ENCODE results near the gene PPFIA3. TPM values are rescaled to one million over a fixed set of nuclear protein-coding genes. Genes with fewer than 3 reads are reported as not detected.

Gene PPFIA3
- total RNA-seq, 2 donors from 2014 or later, result 27.5 to 36.3 TPM

DNA sequence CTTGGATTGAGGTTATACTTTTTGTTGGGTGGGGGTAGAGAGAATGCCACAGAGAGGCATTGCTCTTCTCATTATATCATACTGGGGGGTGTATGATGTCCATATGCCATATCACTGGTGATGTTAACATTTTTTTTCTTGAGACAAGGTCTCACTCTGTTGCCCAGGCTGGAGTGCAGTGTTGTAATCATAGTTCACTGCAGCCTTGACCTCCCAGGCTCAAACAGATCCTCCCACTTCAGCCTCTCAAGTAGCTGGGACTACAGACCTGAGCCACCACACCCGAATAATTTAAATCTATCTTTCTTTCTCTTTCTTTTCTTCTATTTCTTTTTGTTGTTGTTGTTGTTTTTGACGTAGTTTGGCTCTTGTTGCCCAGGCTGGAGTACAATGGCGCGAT is 39.0 kb upstream of the PPFIA3 start:
- Histone ChIP-seq H3K9ac (ENCODE audit: low read depth in 2 of 2, low read length in 2 of 2) (no peak overlapping the region), H3K27me3 (no peaks in the 10 kb centered on the region), H3K4me3 (no peak overlapping the region), H3K9me3 (no peaks in the 10 kb centered on the region), H3K4me1 (no peaks in the 10 kb centered on the region), H3K27ac (no peak overlapping the region), H3K36me3 (no peaks in the 10 kb centered on the region)
- TF ChIP-seq, protein P1, sequence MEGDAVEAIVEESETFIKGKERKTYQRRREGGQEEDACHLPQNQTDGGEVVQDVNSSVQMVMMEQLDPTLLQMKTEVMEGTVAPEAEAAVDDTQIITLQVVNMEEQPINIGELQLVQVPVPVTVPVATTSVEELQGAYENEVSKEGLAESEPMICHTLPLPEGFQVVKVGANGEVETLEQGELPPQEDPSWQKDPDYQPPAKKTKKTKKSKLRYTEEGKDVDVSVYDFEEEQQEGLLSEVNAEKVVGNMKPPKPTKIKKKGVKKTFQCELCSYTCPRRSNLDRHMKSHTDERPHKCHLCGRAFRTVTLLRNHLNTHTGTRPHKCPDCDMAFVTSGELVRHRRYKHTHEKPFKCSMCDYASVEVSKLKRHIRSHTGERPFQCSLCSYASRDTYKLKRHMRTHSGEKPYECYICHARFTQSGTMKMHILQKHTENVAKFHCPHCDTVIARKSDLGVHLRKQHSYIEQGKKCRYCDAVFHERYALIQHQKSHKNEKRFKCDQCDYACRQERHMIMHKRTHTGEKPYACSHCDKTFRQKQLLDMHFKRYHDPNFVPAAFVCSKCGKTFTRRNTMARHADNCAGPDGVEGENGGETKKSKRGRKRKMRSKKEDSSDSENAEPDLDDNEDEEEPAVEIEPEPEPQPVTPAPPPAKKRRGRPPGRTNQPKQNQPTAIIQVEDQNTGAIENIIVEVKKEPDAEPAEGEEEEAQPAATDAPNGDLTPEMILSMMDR (IDR thresholded peaks at IDR 0.05), result no peak
- no peak for DNase-seq
- intact Hi-C loops (cut with DNase I), result no loop called here

DNA sequence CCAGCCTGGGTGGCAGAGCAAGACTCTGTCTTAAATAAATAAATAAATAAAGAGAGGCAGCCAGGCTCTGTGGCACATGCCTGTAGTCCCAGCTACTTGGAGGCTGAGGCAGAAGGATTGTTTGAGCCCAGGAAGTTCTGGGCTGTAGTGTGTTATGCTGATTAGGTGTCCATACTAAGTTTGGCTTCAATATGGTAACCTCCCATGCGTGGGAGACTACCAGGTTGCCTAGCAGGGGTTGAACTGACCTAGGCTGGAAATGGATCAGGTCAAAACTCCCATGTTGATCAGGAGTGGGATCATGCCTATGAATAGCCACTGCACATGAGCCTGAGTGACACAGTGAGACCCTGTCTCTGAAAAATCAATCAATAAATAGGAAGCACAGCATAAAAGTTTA is 38.1 kb upstream of the PPFIA3 start:
- Histone ChIP-seq H3K36me3 (no peaks in the 10 kb centered on the region), H3K4me1 (peaks cover under 1% of the 10 kb centered on the region), H3K4me3 (no peak overlapping the region), H3K9ac (ENCODE audit: low read depth in 2 of 2, low read length in 2 of 2) (no peak overlapping the region), H3K27me3 (no peaks in the 10 kb centered on the region), H3K9me3 (no peaks in the 10 kb centered on the region), H3K27ac (no peak overlapping the region)
- TF ChIP-seq, protein P1 (IDR thresholded peaks at IDR 0.05), result no peak
- no peak for DNase-seq
- intact Hi-C loops (cut with DNase I), result no loop called here

DNA sequence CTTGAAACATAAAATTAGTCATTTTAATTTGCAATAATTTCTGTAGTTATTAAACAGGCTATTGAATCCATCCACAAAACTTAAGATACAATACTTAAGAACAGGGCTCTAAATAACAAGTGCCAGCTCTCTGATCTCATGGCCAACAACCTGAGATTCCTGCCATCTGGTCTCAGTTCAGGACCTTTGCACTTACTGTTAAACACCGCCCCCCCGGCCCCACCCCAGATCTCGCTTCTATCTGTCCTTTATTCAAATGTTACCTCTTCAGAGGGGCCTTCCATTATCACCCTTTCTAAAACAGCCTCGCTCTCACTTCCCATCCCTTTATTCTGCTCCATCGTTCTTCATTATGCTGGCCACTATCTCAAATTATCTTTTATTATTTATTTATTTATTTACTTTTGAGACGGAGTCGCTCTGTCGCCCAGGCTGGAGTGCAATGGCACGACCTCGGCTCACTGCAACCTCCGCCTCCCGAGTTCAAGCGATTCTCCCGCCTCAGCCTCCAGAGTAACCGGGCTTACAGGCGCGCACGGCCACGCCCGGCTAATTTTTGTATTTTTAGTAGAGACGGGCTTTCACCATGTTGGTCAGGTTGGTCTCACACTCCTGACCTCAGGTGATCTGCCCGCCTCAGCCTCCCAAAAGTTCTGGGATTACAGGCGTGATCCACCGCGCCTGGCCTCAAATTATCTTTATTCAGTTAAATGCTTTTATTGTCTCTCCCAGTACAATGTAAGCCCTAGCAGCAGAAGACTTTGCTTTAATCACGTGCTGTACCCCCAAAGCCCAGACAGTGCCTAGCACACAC is 34.9 kb upstream of the PPFIA3 start:
- DNase-seq, result peak; percentile 40
- H3K27ac ChIP-seq, result peak overlapping the region; percentile 90
- H3K36me3 ChIP-seq, result peaks cover 6% of the 10 kb centered on the region
- TF ChIP-seq, protein P1 (IDR thresholded peaks at IDR 0.05), result no peak
- no peaks in the 10 kb centered on the region for H3K9me3 ChIP-seq
- peak overlapping the region; percentile 95 for H3K4me3 ChIP-seq
- intact Hi-C loops (cut with DNase I), result no loop called here
- no peaks in the 10 kb centered on the region for H3K27me3 ChIP-seq
- H3K4me1 ChIP-seq, result peaks cover 8% of the 10 kb centered on the region
- H3K9ac ChIP-seq (ENCODE audit: low read depth in 2 of 2, low read length in 2 of 2), result peak overlapping the region; percentile 13 to 99

DNA sequence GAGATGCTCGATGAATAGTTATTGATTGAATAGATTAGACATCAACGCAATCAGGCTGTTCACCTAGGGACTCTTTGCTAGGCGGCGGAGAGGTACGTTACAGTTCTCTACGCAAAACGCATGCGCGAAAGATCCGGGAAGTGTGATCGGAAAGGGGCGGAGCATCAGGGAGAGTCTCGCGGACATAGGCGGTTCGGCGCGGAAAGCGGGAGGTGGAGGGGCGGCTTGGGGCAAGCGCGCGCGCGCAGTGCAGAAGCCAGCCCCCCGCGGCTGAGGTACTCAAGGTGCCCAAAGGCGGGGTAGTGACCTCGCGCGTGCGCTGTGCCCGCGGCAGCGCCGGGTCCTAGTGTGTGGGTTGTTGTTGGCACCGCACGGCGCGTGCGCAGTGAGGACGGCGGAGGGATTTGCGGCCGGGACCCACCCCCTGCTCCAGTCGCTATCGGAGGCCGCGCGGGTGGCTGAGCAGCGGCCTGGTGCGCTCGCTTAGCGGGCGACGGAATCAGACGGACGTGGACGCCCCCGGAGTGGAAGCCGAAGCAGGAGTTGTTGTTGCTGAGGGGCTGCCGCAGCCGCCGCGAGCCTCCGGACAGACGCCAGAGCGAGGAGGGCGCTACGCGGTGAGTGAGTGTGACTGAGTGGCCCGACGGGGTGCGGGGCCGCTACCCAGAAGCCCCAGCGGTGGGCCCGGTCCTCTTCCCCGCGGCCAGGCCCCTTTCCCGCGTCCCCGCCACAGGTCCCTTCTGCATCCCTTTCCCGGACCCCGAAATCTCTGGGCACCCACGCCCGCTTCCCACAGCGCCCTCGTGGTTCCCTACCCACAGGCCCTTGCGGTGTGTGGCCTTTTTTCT is 34.1 kb upstream of the PPFIA3 start, which contains the start of gene SNRNP70:
Gene SNRNP70 (plus strand): TSS at position 432 of the 848 bp plus-strand sequence. CDS start 964 bp downstream, outside the sequence.
- H3K27ac ChIP-seq, result peak within 1 kb of the TSS; percentile 90
- H3K27me3 ChIP-seq, result no peaks in the 10 kb centered on the region
- H3K9me3 ChIP-seq, result no peaks in the 10 kb centered on the region
- H3K4me3 ChIP-seq, result peak within 1 kb of the TSS; percentile 95
- H3K9ac ChIP-seq (ENCODE audit: low read depth in 2 of 2, low read length in 2 of 2), result peak within 1 kb of the TSS; percentile 95 to 99
- TF ChIP-seq, protein P1 (IDR thresholded peaks at IDR 0.05), result no peak
- DNase-seq, result peak; percentile 98
- H3K4me1 ChIP-seq, result peaks cover 8% of the 10 kb centered on the region
- H3K36me3 ChIP-seq, result peaks cover 8% of the 10 kb centered on the region
- intact Hi-C loops (cut with DNase I), result no loop called here

DNA sequence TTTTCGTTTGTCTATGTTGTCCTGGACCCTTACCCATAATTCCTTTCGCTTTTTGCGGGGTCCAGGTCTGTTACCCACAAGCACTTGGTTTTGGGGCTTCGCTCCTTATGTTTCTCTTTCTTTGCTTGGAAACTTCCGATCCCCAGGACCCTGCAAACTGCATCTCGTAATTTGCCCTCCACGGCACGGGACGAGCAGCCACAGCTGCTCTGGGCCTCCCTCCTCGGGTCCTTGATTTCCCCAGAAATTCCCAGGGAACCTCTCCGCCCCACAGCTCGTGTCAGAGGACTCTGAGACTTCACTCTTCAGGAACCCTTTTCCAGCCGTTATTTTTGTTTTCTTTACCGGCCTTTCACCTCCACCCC is 33.5 kb upstream of the PPFIA3 start:
- Histone ChIP-seq H3K9me3 (no peaks in the 10 kb centered on the region), H3K27ac (peak overlapping the region; percentile 90), H3K9ac (ENCODE audit: low read depth in 2 of 2, low read length in 2 of 2) (peak overlapping the region; percentile 95 to 99), H3K27me3 (no peaks in the 10 kb centered on the region), H3K36me3 (peaks cover 14% of the 10 kb centered on the region), H3K4me3 (peak overlapping the region; percentile 95), H3K4me1 (peaks cover 8% of the 10 kb centered on the region)
- no peak for DNase-seq
- TF ChIP-seq, protein P1 (IDR thresholded peaks at IDR 0.05), result no peak
- intact Hi-C loops (cut with DNase I), result no loop called here
